ENCODE results near the gene ZBTB21.

The ZBTB21 gene

DNA sequence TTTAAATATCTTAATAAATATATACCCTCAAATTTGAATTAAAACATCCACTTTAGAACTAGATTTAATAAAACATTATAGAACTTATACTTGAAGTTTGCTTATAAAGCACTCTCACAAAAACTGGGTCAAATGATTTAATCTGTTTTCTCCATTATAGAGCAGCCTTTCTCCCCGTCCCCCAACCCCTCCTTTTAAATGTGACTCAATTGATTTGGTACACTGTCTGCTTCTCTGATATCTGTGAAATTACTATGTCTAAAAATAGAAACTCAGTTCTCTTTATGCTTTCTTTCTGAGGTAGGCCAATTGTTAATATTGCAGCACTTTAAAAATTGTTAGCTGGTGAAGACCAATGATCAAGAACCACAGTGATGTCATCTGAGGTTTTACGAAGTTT is 6.9 kb upstream of the ZBTB21 start:
- peaks cover 4% of the 10 kb centered on the region for H3K36me3 Mint-ChIP-seq (ENCODE audit: low read depth)
- H3K9me3 Mint-ChIP-seq: peaks cover 8% of the 10 kb centered on the region
- H3K4me1 Mint-ChIP-seq (ENCODE audit: low read depth): no peaks in the 10 kb centered on the region
- H3K27me3 Mint-ChIP-seq (ENCODE audit: low read depth): peaks cover 23% of the 10 kb centered on the region
- no peak overlapping the region for H3K27ac Mint-ChIP-seq
- no peak overlapping the region for H3K4me3 Mint-ChIP-seq

DNA sequence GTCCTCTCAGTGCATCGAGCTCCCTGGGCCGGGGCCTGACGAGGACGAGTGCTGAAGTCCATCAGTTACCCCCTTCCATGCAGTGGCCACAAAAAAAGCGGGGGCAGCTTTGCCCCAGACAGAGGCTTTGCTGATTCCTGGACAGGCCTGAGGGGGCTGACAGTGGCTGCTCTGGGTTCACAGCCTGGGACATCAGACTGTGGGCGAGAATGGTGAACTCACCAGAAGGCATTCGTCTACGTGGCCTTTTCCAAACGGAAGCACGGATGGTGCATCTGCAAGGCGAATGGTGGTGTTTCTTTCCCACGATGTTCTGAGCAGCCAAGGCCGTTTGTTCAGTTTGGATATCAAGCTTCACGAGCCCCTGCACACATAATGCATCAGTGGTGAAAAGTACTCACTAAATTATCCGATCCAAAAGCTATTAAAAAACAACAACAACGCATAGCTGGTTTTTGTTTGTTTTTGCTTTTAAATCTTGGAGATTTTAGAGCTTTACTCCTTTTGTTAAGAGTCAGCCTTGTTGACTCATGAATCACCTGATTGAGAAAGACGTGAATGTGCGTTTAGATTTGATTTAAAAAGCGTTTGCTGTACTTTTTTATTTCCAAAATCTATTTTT is 6.3 kb upstream of the ZBTB21 start:
- Mint-ChIP-seq H3K9me3 (peaks cover 8% of the 10 kb centered on the region), H3K4me3 (no peak overlapping the region), H3K27me3 (ENCODE audit: low read depth) (peaks cover 28% of the 10 kb centered on the region), H3K36me3 (ENCODE audit: low read depth) (peaks cover 4% of the 10 kb centered on the region), H3K4me1 (ENCODE audit: low read depth) (no peaks in the 10 kb centered on the region), H3K27ac (no peak overlapping the region)

DNA sequence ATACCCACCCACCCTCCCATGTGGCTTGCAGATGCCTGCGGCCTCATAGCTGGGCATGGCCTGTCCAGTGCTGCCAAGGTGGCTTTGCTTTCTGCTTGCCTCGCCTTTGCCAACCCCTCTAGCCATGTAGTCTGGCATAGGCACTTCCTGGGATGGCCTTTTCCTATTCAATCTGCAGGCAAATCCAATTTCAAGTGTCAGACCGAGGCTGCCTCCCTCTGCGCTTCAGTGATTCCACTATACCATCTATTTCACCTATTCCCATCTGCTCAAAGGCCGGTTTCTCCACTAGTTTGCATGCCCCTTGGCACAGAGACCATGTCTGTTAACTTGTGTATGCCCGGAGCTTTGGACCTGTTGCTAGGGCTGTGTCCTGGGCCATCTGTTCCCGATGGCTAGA is 3.8 kb upstream of the ZBTB21 start:
- no peak overlapping the region for H3K27ac Mint-ChIP-seq
- no peak overlapping the region for H3K4me3 Mint-ChIP-seq
- H3K36me3 Mint-ChIP-seq (ENCODE audit: low read depth): peaks cover 4% of the 10 kb centered on the region
- peaks cover 2% of the 10 kb centered on the region for H3K4me1 Mint-ChIP-seq (ENCODE audit: low read depth)
- H3K27me3 Mint-ChIP-seq (ENCODE audit: low read depth): peaks cover 24% of the 10 kb centered on the region
- peaks cover 8% of the 10 kb centered on the region for H3K9me3 Mint-ChIP-seq

DNA sequence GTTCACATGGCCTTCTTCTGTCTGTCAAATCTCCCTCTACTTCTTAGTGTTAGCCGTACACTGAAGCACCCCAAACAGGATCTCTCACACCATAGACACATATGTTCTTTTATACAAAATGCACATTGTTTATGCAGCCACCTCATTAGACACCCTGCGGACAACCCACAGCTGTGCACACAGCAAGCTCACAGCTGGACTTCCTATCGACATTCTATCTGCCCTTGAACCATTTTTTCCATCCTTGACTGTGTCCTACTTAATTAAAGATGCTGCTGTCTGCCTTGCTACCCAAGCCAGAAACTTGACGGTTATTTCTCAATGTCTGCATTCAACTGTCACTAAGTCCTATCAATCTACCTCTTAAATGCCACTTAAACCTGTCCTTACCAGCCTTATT is 3.2 kb upstream of the ZBTB21 start:
- Mint-ChIP-seq H3K27me3 (ENCODE audit: low read depth) (peaks cover 24% of the 10 kb centered on the region), H3K27ac (no peak overlapping the region), H3K4me3 (no peak overlapping the region), H3K4me1 (ENCODE audit: low read depth) (peaks cover 5% of the 10 kb centered on the region), H3K36me3 (ENCODE audit: low read depth) (peaks cover 4% of the 10 kb centered on the region), H3K9me3 (peaks cover 8% of the 10 kb centered on the region)

DNA sequence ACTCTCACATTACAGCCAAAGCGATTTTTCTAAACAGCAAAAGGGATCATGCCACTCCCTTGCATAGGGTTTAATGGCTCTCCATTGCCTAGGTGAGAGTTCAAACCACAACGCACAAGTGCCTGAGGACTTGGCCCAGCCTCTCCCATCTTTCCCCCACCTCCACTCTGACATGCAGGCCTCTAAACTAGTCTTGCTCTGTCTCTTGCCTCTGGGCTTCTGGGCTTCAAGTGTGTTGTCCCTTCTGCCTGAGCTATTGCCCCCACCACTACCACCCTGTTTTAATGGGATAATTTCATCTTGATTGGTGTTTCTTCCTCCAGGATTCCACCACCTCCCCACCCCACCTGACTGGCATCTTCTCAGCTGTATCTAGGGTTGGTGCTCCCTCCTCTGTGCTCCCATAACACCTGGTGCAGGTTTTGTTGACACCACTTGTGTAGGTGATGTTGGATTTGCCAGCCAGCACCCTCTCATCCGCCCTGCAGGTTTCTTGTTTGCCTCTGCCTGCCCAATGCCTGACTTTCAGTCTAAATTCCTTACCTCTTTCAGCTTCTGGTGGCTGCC is 2.7 kb upstream of the ZBTB21 start:
- Mint-ChIP-seq H3K27ac (no peak overlapping the region), H3K9me3 (peaks cover 8% of the 10 kb centered on the region), H3K27me3 (ENCODE audit: low read depth) (peaks cover 24% of the 10 kb centered on the region), H3K36me3 (ENCODE audit: low read depth) (peaks cover 7% of the 10 kb centered on the region), H3K4me3 (peak overlapping the region; percentile 48), H3K4me1 (ENCODE audit: low read depth) (peaks cover 7% of the 10 kb centered on the region)

DNA sequence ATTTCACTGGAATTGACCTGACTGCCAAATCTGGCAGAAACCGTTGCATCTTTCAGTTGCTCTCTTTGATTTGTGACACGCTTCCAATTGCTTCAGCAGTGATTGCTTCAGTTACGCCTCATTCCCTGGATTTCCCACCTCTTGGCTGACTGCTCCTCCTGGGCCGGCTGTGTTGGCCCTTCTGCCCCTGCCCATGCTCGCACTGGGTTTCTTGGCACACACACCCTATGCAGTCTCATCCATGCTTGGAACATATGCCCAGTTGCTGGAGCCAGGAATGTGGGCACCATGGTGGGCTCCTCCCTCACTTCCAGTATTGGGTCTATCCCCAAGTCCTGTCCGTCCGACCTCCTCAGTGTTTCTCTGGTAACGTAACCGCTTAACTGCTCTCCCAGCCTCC is 2.2 kb upstream of the ZBTB21 start:
- peaks cover 11% of the 10 kb centered on the region for H3K36me3 Mint-ChIP-seq (ENCODE audit: low read depth)
- H3K4me3 Mint-ChIP-seq: peak overlapping the region; percentile 48
- H3K27me3 Mint-ChIP-seq (ENCODE audit: low read depth): peaks cover 24% of the 10 kb centered on the region
- H3K27ac Mint-ChIP-seq: no peak overlapping the region
- H3K9me3 Mint-ChIP-seq: peaks cover 8% of the 10 kb centered on the region
- peaks cover 10% of the 10 kb centered on the region for H3K4me1 Mint-ChIP-seq (ENCODE audit: low read depth)

DNA sequence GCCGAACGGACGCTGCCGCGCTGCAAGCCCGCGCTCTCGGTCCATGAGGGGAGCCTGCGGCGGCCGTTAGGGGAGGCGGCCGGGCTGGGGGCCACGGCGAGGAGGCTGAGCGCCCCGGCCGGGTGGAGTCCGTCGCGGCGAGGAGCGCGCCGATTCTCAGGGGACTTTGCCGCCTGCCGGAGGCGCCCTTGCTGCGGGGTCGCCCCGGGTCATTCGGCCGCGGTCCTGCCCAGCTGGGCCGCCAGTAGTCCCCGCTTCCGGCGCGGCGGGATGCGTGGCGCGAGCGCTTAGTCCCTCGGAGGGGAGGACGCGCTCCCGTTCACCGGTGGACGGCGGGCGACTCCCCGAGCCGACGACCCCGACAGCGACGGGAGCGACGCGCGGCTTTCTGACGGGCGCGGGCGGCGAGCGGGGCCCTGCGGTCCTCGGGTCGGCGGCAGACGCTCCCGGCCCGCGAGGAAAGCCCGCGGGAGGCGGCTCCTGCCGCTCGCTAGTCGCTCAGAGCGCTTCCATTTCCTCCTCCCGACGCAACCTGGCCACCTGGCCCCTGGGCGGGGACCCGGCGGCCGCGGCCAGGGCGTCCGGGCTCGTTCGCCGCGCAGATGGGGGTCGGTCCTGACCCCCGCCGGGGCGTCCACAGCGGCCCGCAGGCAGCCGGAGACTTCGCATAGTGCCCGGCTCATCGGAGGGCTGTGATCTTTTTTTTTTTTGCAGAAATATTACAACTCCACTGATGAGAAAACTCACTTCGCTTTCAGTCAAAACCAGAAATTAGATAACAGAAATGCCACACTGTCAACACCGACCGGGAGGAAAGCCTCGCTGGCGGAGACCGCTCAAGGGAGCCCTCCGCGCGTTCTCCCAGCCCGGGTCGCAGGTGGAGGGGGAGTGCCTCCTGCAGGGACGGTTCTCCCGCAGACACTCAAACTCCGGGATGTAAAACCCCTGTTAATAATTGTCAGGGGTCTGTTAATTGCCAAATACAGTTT is 641 bp upstream of the ZBTB21 start:
- H3K27me3 Mint-ChIP-seq (ENCODE audit: low read depth): peaks cover 24% of the 10 kb centered on the region
- peak overlapping the region; percentile 76 for H3K4me3 Mint-ChIP-seq
- peak overlapping the region; percentile 75 for H3K27ac Mint-ChIP-seq
- H3K4me1 Mint-ChIP-seq (ENCODE audit: low read depth): peaks cover 14% of the 10 kb centered on the region
- H3K36me3 Mint-ChIP-seq (ENCODE audit: low read depth): peaks cover 17% of the 10 kb centered on the region
- H3K9me3 Mint-ChIP-seq: peaks cover 8% of the 10 kb centered on the region

DNA sequence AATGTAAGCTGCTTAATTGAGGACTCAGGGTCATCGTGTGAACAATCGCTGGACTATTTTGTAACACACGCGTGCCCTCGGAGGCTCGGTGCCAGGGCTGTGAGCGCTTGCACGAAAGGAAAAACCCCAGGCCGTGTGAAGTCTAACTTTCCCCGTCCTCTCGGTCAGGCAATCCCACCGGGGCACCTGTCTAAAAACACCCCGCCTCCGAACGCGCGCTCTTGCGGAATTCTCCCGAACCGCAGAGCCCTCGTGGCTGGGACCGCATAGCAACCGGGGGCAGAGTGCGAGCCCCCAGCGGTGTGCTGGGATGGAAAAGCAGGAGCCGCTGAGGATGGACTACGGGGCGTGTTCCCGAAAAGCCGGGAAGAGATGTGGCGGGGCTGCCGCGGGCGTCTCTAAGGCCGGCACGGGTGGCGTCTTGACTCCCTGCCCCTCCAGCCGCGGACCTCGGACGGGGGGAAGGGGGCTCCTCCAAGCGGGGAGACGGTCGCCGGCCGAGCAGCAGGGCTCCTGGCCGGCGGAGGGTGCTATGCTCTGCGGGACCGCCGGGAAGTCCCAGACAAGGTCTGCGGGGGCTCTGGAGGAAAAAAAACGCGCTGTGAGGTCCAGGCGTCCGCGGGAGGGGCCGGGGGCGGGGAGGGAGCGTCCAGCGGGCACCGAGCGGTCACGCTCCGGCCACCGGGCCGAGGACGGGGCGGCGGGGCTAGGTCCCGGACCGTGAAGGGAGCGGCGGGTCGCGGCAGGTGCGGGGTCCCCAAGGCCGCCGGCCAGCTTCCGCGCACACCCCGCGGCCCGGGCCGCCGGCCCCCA is 936 bp downstream of the ZBTB21 start:
- H3K27me3 Mint-ChIP-seq (ENCODE audit: low read depth): peaks cover 20% of the 10 kb centered on the region
- peaks cover 14% of the 10 kb centered on the region for H3K36me3 Mint-ChIP-seq (ENCODE audit: low read depth)
- peak overlapping the region; percentile 85 for H3K27ac Mint-ChIP-seq
- peaks cover 17% of the 10 kb centered on the region for H3K4me1 Mint-ChIP-seq (ENCODE audit: low read depth)
- H3K9me3 Mint-ChIP-seq: no peaks in the 10 kb centered on the region
- peak overlapping the region; percentile 82 for H3K4me3 Mint-ChIP-seq

DNA sequence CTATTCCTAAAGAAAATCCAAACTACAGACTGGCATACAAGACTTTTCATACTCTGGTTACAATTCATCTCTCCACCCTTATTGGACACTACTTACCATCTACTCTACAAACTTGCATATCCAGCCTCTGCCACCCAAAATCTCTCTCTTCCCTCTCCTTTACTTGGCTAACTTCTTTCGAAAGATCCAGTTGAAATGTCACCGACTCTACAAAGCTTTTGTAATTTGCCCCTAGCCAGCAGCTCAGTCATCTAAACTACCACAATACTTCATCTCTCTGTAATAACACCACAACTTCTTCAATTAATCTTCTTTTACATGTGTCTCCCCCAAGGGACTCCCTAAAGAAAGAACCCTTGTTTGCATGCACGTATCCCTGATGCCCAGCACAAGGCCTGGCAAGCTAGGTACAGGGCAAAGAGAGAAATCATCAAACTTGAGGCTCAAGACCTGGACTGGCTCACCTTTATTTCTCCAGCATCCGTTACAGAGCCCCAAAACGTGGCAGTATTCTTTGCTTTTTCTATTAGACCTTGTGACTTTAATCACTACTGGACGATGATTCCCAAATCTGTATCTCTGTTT is 2.7 kb downstream of the ZBTB21 start:
- H3K36me3 Mint-ChIP-seq (ENCODE audit: low read depth): peaks cover 16% of the 10 kb centered on the region
- H3K27me3 Mint-ChIP-seq (ENCODE audit: low read depth): peaks cover 10% of the 10 kb centered on the region
- peak overlapping the region; percentile 1 for H3K4me3 Mint-ChIP-seq
- no peaks in the 10 kb centered on the region for H3K9me3 Mint-ChIP-seq
- H3K27ac Mint-ChIP-seq: no peak overlapping the region
- peaks cover 26% of the 10 kb centered on the region for H3K4me1 Mint-ChIP-seq (ENCODE audit: low read depth)

DNA sequence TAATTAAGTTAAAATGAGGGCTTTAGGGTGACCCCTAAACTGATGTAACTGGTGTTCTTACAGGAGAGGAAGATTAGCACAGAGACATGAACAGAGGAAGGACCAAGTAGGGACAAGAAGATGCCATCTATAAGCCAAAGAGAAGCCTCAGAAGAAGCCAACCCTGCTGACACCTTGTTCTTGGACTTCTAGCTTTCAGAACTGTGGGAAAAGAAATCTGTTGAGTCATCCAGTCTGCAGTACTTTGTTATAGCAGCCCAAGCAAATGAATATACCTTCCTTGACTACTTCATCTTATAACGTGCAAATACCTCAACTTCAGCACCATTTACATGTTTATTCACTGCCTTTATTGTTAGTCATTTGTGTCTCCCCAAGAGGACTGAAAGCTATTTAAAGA is 3.4 kb downstream of the ZBTB21 start:
- Mint-ChIP-seq H3K4me3 (no peak overlapping the region), H3K36me3 (ENCODE audit: low read depth) (peaks cover 19% of the 10 kb centered on the region), H3K27me3 (ENCODE audit: low read depth) (peaks cover 3% of the 10 kb centered on the region), H3K27ac (no peak overlapping the region), H3K4me1 (ENCODE audit: low read depth) (peaks cover 31% of the 10 kb centered on the region), H3K9me3 (no peaks in the 10 kb centered on the region)

DNA sequence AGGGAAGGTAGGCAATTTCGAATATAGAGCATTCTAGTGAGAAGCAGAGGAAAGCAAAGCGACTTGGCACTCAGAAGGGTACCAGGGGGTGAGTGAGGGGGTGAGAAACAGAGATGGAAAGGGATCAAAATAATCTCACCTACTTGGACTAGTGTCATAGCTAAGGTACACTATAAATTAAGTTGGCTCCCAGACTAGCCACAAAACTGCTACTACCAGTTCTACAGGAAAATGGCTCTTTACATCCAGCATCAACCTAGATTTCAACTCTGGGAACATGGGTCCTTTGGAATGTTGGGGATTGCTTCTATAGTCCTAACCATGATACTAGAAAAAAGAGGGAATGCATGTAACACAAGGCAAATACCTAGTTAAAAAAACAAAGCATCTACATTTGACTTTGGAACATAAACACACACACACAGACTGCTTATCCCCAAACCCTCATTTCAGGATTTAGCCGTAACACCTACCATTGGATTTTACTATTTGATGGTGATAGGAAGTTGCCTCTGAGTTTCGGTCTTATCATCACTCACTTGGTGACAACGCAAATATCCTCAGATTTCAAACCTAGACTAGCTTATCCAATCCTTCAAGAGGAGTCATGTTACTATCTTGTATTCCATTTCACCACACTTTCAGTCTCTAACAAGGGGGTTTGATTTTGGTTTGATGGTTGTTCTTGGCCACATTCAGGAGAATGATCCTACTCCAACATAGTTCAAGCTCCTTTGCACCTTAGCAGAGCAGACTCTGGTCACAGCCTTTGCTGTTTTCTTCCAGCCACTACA is 5.6 kb downstream of the ZBTB21 start:
- H3K27me3 Mint-ChIP-seq (ENCODE audit: low read depth): no peaks in the 10 kb centered on the region
- H3K9me3 Mint-ChIP-seq: no peaks in the 10 kb centered on the region
- H3K27ac Mint-ChIP-seq: no peak overlapping the region
- H3K36me3 Mint-ChIP-seq (ENCODE audit: low read depth): peaks cover 32% of the 10 kb centered on the region
- no peak overlapping the region for H3K4me3 Mint-ChIP-seq
- peaks cover 41% of the 10 kb centered on the region for H3K4me1 Mint-ChIP-seq (ENCODE audit: low read depth)

DNA sequence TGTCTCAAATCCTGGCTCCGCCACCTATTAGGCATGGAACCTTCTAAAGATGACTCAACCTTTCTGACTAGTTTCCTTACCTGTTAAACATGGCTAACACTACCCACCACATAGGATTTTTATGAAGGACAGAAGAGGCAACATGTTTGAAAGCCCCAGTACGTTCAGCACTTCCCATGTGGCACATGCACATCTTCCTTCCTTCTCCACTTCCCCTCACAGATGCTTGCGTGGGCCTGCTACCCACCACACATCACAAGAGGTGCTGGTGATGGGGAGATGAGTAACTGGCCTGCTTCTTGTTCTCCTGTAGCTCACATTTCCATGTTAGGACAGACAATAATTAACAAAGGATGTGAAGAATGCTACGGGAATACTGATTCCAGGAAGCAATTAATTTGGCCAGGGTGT is 7.1 kb downstream of the ZBTB21 start:
- Mint-ChIP-seq H3K27ac (peak overlapping the region; percentile 50), H3K4me1 (ENCODE audit: low read depth) (peaks cover 37% of the 10 kb centered on the region), H3K36me3 (ENCODE audit: low read depth) (peaks cover 43% of the 10 kb centered on the region), H3K9me3 (no peaks in the 10 kb centered on the region), H3K4me3 (no peak overlapping the region), H3K27me3 (ENCODE audit: low read depth) (no peaks in the 10 kb centered on the region)

DNA sequence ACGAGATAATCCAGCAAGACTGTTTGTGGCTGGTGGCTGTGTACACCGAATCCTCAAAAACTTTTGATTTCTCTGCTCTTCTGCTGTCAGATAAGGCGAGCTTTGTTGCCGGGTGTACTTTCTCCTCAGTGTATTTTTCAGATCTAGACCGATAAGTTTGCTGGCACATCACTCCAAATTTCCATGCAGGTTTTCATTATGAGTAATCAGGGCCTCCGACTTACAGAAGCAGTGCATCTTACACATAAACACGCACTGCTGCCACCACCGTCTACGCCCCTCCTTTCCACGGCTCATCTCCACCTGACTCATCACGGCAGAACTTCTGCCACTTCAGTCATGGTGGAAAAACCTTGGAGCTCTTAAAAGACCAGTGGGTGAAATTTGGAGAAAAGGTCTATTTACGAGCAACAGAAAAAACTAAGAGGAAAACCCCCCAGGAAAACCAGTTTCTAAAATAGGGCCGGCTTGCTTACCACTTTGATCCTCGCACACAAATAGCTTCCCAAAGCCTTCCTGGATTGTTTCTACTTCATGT is 7.7 kb downstream of the ZBTB21 start:
- Mint-ChIP-seq H3K36me3 (ENCODE audit: low read depth) (peaks cover 41% of the 10 kb centered on the region), H3K27ac (peak overlapping the region; percentile 50), H3K27me3 (ENCODE audit: low read depth) (no peaks in the 10 kb centered on the region), H3K4me3 (peak overlapping the region; percentile 5), H3K4me1 (ENCODE audit: low read depth) (peaks cover 34% of the 10 kb centered on the region), H3K9me3 (no peaks in the 10 kb centered on the region)

Data from T-helper 1 cell treated with Interleukin-12 subunit alpha and Interleukin-12 subunit beta and Interleukin-4 antibody, amounts not matched to agents 30 μg/mL and 1 μg/mL, for 36 hours (primary cell).